Central memory CD8-positive, alpha-beta T cell (primary cell): ENCODE measurements around the gene PGBD2.
"Not testable (repeated sequence)": the region's sequence is repeated elsewhere in the genome, so short reads cannot be mapped to it uniquely, and the experiment has no call there.

Experiments used
- ATAC-seq: fragments of 150-1000 bp; cut with Tn5 transposase; replicated peaks from 2 replicates; pipeline ENCODE4 v1.10.0; 2022; ENCODE audit warnings: mild to moderate bottlenecking, moderate FRiP score, moderate number of reproducible peaks; ENCODE audit not compliant: poor library complexity, severe bottlenecking; ENCODE audit errors: extremely low read depth
- DNase-seq, 2 donors: peaks; one replicate each; pipeline ENCODE4 v3.0.0; 2021; ENCODE audit warnings: low spot score in 2 of 2
- H3K27ac Mint-ChIP-seq: one replicate; pipeline ENCODE4 v1.8.0; 2022; ENCODE audit warnings: low read depth, mild to moderate bottlenecking, moderate library complexity, mixed read lengths
- H3K27me3 Mint-ChIP-seq: one replicate; pipeline ENCODE4 v1.8.0; 2022; ENCODE audit warnings: mixed read lengths
- H3K36me3 Mint-ChIP-seq: one replicate; pipeline ENCODE4 v1.8.0; 2022; ENCODE audit warnings: mild to moderate bottlenecking, moderate library complexity, mixed read lengths; ENCODE audit not compliant: insufficient read depth
- H3K4me1 Mint-ChIP-seq: one replicate; pipeline ENCODE4 v1.8.0; 2022; ENCODE audit warnings: mixed read lengths
- H3K4me3 Mint-ChIP-seq: one replicate; pipeline ENCODE4 v1.8.0; 2022; ENCODE audit warnings: mild to moderate bottlenecking, moderate library complexity, mixed read lengths
- H3K9me3 Mint-ChIP-seq: one replicate; pipeline ENCODE4 v1.8.0; 2022; ENCODE audit warnings: mixed read lengths

Gene PGBD2

GRCh38 chr1:248923352-248924338 is 17.6 kb downstream of the PGBD2 start:
- Mint-ChIP-seq H3K4me3 (no peak overlapping the region), H3K27ac (no peak overlapping the region), H3K9me3 (no peaks in the 10 kb centered on the region), H3K27me3 (no peaks in the 10 kb centered on the region), H3K4me1 (peaks cover 21% of the 10 kb centered on the region), H3K36me3 (peaks cover 19% of the 10 kb centered on the region)
- DNase-seq (no peak), ATAC-seq (no peak)

GRCh38 chr1:248924696-248925532 is 18.9 kb downstream of the PGBD2 start:
- Mint-ChIP-seq H3K27ac (peak overlapping the region; percentile 82), H3K9me3 (no peaks in the 10 kb centered on the region), H3K4me3 (peak overlapping the region; percentile 43), H3K4me1 (peaks cover 21% of the 10 kb centered on the region), H3K27me3 (no peaks in the 10 kb centered on the region), H3K36me3 (peaks cover 12% of the 10 kb centered on the region)
- ATAC-seq (peak; percentile 88), DNase-seq (peak; percentile 33 to 56)

- H3K4me1 Mint-ChIP-seq, result peaks cover 21% of the 10 kb centered on the region
- ATAC-seq, H3K36me3 Mint-ChIP-seq, H3K27me3 Mint-ChIP-seq, DNase-seq, H3K9me3 Mint-ChIP-seq, H3K4me3 Mint-ChIP-seq, H3K27ac Mint-ChIP-seq: not testable (repeated sequence)
Observed at GRCh38 chr1:248925859-248926258, 19.8 kb downstream of the PGBD2 start.

- Mint-ChIP-seq H3K27ac (no peak overlapping the region), H3K4me1 (peaks cover 21% of the 10 kb centered on the region), H3K27me3 (no peaks in the 10 kb centered on the region), H3K9me3 (no peaks in the 10 kb centered on the region), H3K36me3 (peaks cover 8% of the 10 kb centered on the region), H3K4me3 (no peak overlapping the region)
- ATAC-seq, result no peak
- no peak for DNase-seq
Observed at GRCh38 chr1:248926401-248927182, 20.6 kb downstream of the PGBD2 start.

GRCh38 chr1:248927283-248927682 is 21.2 kb downstream of the PGBD2 start:
- not testable (repeated sequence) for H3K27me3 Mint-ChIP-seq, H3K27ac Mint-ChIP-seq, H3K36me3 Mint-ChIP-seq, H3K9me3 Mint-ChIP-seq, ATAC-seq, DNase-seq, H3K4me3 Mint-ChIP-seq
- H3K4me1 Mint-ChIP-seq, result peaks cover 20% of the 10 kb centered on the region

- peaks cover 16% of the 10 kb centered on the region for H3K4me1 Mint-ChIP-seq
- not testable (repeated sequence) for DNase-seq, H3K36me3 Mint-ChIP-seq, H3K27me3 Mint-ChIP-seq, H3K27ac Mint-ChIP-seq, H3K9me3 Mint-ChIP-seq, ATAC-seq, H3K4me3 Mint-ChIP-seq
Observed at GRCh38 chr1:248928122-248928521, 22.1 kb downstream of the PGBD2 start.

GRCh38 chr1:248930037-248930436 is 24.0 kb downstream of the PGBD2 start:
- not testable (repeated sequence) for H3K36me3 Mint-ChIP-seq, DNase-seq, H3K4me3 Mint-ChIP-seq, H3K9me3 Mint-ChIP-seq, H3K4me1 Mint-ChIP-seq, ATAC-seq, H3K27ac Mint-ChIP-seq, H3K27me3 Mint-ChIP-seq

- H3K36me3 Mint-ChIP-seq, H3K9me3 Mint-ChIP-seq, H3K27ac Mint-ChIP-seq, H3K4me3 Mint-ChIP-seq, H3K27me3 Mint-ChIP-seq, ATAC-seq, DNase-seq, H3K4me1 Mint-ChIP-seq: not testable (repeated sequence)
Observed at GRCh38 chr1:248938173-248938809, 32.3 kb downstream of the PGBD2 start.

GRCh38 chr1:248944134-248944999 is 38.3 kb downstream of the PGBD2 start:
- not testable (repeated sequence) for H3K4me3 Mint-ChIP-seq, H3K9me3 Mint-ChIP-seq, H3K27ac Mint-ChIP-seq, H3K36me3 Mint-ChIP-seq, H3K27me3 Mint-ChIP-seq, H3K4me1 Mint-ChIP-seq
- DNase-seq (peak in 1 of 2 donors; percentile 21), ATAC-seq (peak; percentile 59)

GRCh38 chr1:248945000-248945423 is 39.0 kb downstream of the PGBD2 start:
- not testable (repeated sequence) for H3K9me3 Mint-ChIP-seq, H3K36me3 Mint-ChIP-seq, H3K4me3 Mint-ChIP-seq

GRCh38 chr1:248945453-248945852 is 39.4 kb downstream of the PGBD2 start:
- peak; percentile 20 for ATAC-seq
- not testable (repeated sequence) for H3K9me3 Mint-ChIP-seq, DNase-seq

More at GRCh38 chr1:248945000-248945423, 39.0 kb downstream of the PGBD2 start:
- H3K4me1 Mint-ChIP-seq, H3K27me3 Mint-ChIP-seq, H3K27ac Mint-ChIP-seq, DNase-seq, ATAC-seq: not testable (repeated sequence)

More at GRCh38 chr1:248945453-248945852, 39.4 kb downstream of the PGBD2 start:
- not testable (repeated sequence) for H3K4me3 Mint-ChIP-seq, H3K4me1 Mint-ChIP-seq, H3K27ac Mint-ChIP-seq, H3K36me3 Mint-ChIP-seq, H3K27me3 Mint-ChIP-seq
